Neural cell (in vitro differentiated cells): ENCODE data around the gene ELOVL1. TPM values are rescaled to one million over a fixed set of nuclear protein-coding genes. Genes with fewer than 3 reads are reported as not detected.

ENCODE experiments used
- H2AFZ ChIP-seq: fragments of 200-600, 300-800 bp; sonication (generic), shearing (Covaris generic); 2 replicates; pipeline ENCODE4 v1.6.0; 2014; ENCODE audit warnings: low read depth, mild to moderate bottlenecking, antibody characterized with exemption, low read length, moderate library complexity
- H3F3A ChIP-seq: fragments of 200-600 bp; shearing (Covaris generic); 2 replicates; pipeline ENCODE4 v1.6.1; 2016; ENCODE audit warnings: mild to moderate bottlenecking, moderate library complexity, mixed read lengths, antibody characterized with exemption, low read length; ENCODE audit not compliant: insufficient read depth, poor library complexity, severe bottlenecking
- H3K27ac ChIP-seq: fragments of 200-600, 300-800 bp; sonication (generic), shearing (Covaris generic); 2 replicates; pipeline ENCODE4 v1.5.1; 2014; ENCODE audit warnings: mild to moderate bottlenecking, low read length, moderate library complexity
- H3K27me3 ChIP-seq: fragments of 300-800, 200-600 bp; sonication (generic), shearing (Covaris generic); 2 replicates; pipeline ENCODE4 v1.6.0; 2014; ENCODE audit warnings: mild to moderate bottlenecking, low read depth, low read length, moderate library complexity; ENCODE audit not compliant: insufficient read depth
- H3K36me3 ChIP-seq: fragments of 300-800, 200-600 bp; sonication (generic), shearing (Covaris generic); 2 replicates; pipeline ENCODE4 v1.5.1; 2014; ENCODE audit warnings: mild to moderate bottlenecking, antibody characterized with exemption, low read length, moderate library complexity; ENCODE audit not compliant: insufficient read depth
- H3K4me2 ChIP-seq: fragments of 300-800, 200-600 bp; sonication (generic), shearing (Covaris generic); 2 replicates; pipeline ENCODE4 v1.6.0; 2014; ENCODE audit warnings: mild to moderate bottlenecking, low read length
- H3K4me3 ChIP-seq: fragments of 300-800, 200-600 bp; sonication (generic), shearing (Covaris generic); 2 replicates; pipeline ENCODE4 v1.5.1; 2014; ENCODE audit warnings: mild to moderate bottlenecking, low read length, moderate library complexity
- H3K79me2 ChIP-seq: fragments of 200-600 bp; shearing (Covaris generic); replicated peaks from 2 replicates; pipeline ENCODE4 v1.6.0; 2014; ENCODE audit warnings: mild to moderate bottlenecking, low read length, moderate library complexity; ENCODE audit not compliant: insufficient read depth
- H3K9ac ChIP-seq: fragments of 300-800, 200-600 bp; sonication (generic), shearing (Covaris generic); 2 replicates; pipeline ENCODE4 v1.6.1; 2016; ENCODE audit warnings: mild to moderate bottlenecking, low read length, mixed read lengths
- H3K9me2 ChIP-seq: fragments of 200-600 bp; shearing (Covaris generic); 2 replicates; pipeline ENCODE4 v1.6.1; 2016; ENCODE audit warnings: mild to moderate bottlenecking, low read length, mixed read lengths; ENCODE audit not compliant: insufficient read depth
- H3K9me3 ChIP-seq: fragments of 200-600, 300-800 bp; sonication (generic), shearing (Covaris generic); 2 replicates; pipeline ENCODE4 v1.6.1; 2016; ENCODE audit warnings: mild to moderate bottlenecking, mixed run types, low read length, moderate library complexity, mixed read lengths
- H4K20me1 ChIP-seq: fragments of 200-600 bp; shearing (Covaris generic); 2 replicates; pipeline ENCODE4 v1.6.1; 2016; ENCODE audit warnings: mild to moderate bottlenecking, mixed run types; ENCODE audit not compliant: insufficient read depth
- EP300 ChIP-seq: fragments of 450-650 bp; conservative IDR thresholded peaks from 2 replicates; pipeline ENCODE4 v1.6.1; 2014; ENCODE audit warnings: antibody characterized with exemption, mild to moderate bottlenecking, moderate library complexity; ENCODE audit not compliant: poor library complexity, severe bottlenecking
- EZH2 ChIP-seq: fragments of 200-600, 300-800 bp; shearing (Covaris generic), sonication (generic); IDR thresholded peaks from 2 replicates; pipeline ENCODE4 v1.6.1; 2014; ENCODE audit warnings: antibody characterized with exemption, low read length, borderline replicate concordance, mild to moderate bottlenecking; ENCODE audit not compliant: insufficient read depth, poor library complexity, severe bottlenecking
- MXI1 ChIP-seq: fragments of 450-650 bp; conservative IDR thresholded peaks from 2 replicates; pipeline ENCODE4 v1.6.1; 2014; ENCODE audit warnings: antibody characterized with exemption, mild to moderate bottlenecking; ENCODE audit not compliant: poor library complexity, severe bottlenecking
- POLR2AphosphoS5 ChIP-seq: IDR thresholded peaks from 2 replicates; pipeline ENCODE4 v1.6.1; 2012
- RAD21 ChIP-seq: fragments of 450-650 bp; conservative IDR thresholded peaks from 2 replicates; pipeline ENCODE4 v1.6.1; 2014; ENCODE audit warnings: antibody characterized with exemption, mild to moderate bottlenecking, moderate library complexity
- SMC3 ChIP-seq: fragments of 450-650 bp; conservative IDR thresholded peaks from 2 replicates; pipeline ENCODE4 v1.6.1; 2014; ENCODE audit warnings: antibody characterized with exemption, mild to moderate bottlenecking, moderate library complexity; ENCODE audit not compliant: poor library complexity
- TAF1 ChIP-seq: IDR thresholded peaks from 2 replicates; pipeline ENCODE4 v1.6.1; 2012; ENCODE audit warnings: low read depth
- polyA plus RNA-seq: library from polyadenylated mRNA; depleted of rRNA; stranded (reverse); fragments of >200 nt; gene quantifications from 2 replicates; pipeline ENCODE4 v1.2.3, GENCODE V29; 2014
- TF ChIP-seq, protein P1 (sequence below): fragments of 450-650 bp; IDR thresholded peaks from 2 replicates; pipeline ENCODE4 v1.5.1; 2014; ENCODE audit warnings: antibody characterized with exemption, mild to moderate bottlenecking, moderate library complexity; ENCODE audit not compliant: poor library complexity, severe bottlenecking
- TF ChIP-seq, protein P2 (sequence below): IDR thresholded peaks from 2 replicates; pipeline ENCODE4 v1.6.1; 2012; ENCODE audit warnings: borderline replicate concordance

Gene ELOVL1
- polyA plus RNA-seq, 1 donor from 2014 or later: 12.9 TPM

DNA sequence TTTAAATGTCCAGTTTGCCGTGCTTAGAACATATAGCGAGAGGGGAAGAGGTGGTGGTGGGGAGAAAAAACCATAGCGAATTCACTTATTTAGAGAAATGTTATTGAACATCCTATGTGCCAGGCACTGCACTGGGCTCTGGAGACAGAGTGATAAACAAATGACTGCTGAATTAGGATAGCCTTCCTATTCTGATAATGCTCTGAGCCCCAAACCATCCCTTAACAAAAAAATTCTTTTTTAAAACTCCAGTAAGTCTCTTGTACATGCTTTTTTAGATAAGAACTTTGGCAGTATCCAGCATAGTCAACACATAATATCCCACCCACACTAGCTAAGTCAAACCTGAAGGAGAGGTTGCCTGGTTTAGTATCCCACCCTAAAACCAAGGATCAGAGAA is 30.4 kb upstream of the ELOVL1 start:
- H3K79me2 ChIP-seq: peaks cover 3% of the 10 kb centered on the region

DNA sequence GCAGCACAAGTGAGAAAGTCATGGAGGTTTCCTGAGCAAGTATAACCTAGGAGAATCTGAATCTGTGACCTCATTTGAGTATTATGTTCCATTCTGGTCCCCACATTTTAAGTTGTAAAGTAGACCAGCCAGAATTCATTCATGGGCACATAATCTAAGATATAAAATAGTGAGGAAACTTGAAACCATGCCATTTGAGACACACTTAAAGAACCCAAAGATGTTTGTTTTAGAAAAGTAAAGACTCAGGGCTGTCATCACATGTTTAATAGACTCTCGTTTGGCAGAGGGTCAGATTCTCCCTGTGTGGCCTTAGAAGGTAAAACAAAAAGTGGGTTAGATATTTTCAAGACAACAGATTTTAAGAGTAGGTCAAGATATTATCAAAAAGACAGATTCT is 28.2 kb upstream of the ELOVL1 start:
- H3K4me2 ChIP-seq: no peak overlapping the region
- H3K27me3 ChIP-seq: no peaks in the 10 kb centered on the region
- H3F3A ChIP-seq: no peaks in the 10 kb centered on the region
- H3K9me2 ChIP-seq: no peaks in the 10 kb centered on the region
- no peaks in the 10 kb centered on the region for H3K9me3 ChIP-seq
- H4K20me1 ChIP-seq: no peaks in the 10 kb centered on the region
- H3K9ac ChIP-seq: no peak overlapping the region
- H3K27ac ChIP-seq: no peak overlapping the region
- no peak overlapping the region for H3K4me3 ChIP-seq
- no peaks in the 10 kb centered on the region for H3K36me3 ChIP-seq
- H2AFZ ChIP-seq: no peak overlapping the region
- TF ChIP-seq EZH2: no peak
- no peak for TF ChIP-seq RAD21
- TF ChIP-seq POLR2AphosphoS5: no peak
- TF ChIP-seq, protein P1, sequence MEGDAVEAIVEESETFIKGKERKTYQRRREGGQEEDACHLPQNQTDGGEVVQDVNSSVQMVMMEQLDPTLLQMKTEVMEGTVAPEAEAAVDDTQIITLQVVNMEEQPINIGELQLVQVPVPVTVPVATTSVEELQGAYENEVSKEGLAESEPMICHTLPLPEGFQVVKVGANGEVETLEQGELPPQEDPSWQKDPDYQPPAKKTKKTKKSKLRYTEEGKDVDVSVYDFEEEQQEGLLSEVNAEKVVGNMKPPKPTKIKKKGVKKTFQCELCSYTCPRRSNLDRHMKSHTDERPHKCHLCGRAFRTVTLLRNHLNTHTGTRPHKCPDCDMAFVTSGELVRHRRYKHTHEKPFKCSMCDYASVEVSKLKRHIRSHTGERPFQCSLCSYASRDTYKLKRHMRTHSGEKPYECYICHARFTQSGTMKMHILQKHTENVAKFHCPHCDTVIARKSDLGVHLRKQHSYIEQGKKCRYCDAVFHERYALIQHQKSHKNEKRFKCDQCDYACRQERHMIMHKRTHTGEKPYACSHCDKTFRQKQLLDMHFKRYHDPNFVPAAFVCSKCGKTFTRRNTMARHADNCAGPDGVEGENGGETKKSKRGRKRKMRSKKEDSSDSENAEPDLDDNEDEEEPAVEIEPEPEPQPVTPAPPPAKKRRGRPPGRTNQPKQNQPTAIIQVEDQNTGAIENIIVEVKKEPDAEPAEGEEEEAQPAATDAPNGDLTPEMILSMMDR: no peak
- no peak for TF ChIP-seq MXI1
- TF ChIP-seq TAF1: no peak
- no peak for TF ChIP-seq EP300
- TF ChIP-seq SMC3: no peak
- TF ChIP-seq, protein P2, sequence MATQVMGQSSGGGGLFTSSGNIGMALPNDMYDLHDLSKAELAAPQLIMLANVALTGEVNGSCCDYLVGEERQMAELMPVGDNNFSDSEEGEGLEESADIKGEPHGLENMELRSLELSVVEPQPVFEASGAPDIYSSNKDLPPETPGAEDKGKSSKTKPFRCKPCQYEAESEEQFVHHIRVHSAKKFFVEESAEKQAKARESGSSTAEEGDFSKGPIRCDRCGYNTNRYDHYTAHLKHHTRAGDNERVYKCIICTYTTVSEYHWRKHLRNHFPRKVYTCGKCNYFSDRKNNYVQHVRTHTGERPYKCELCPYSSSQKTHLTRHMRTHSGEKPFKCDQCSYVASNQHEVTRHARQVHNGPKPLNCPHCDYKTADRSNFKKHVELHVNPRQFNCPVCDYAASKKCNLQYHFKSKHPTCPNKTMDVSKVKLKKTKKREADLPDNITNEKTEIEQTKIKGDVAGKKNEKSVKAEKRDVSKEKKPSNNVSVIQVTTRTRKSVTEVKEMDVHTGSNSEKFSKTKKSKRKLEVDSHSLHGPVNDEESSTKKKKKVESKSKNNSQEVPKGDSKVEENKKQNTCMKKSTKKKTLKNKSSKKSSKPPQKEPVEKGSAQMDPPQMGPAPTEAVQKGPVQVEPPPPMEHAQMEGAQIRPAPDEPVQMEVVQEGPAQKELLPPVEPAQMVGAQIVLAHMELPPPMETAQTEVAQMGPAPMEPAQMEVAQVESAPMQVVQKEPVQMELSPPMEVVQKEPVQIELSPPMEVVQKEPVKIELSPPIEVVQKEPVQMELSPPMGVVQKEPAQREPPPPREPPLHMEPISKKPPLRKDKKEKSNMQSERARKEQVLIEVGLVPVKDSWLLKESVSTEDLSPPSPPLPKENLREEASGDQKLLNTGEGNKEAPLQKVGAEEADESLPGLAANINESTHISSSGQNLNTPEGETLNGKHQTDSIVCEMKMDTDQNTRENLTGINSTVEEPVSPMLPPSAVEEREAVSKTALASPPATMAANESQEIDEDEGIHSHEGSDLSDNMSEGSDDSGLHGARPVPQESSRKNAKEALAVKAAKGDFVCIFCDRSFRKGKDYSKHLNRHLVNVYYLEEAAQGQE: no peak
- peaks cover 7% of the 10 kb centered on the region for H3K79me2 ChIP-seq

More for the DNA sequence above, 30.4 kb upstream of the ELOVL1 start:
- no peak for TF ChIP-seq POLR2AphosphoS5
- no peak for TF ChIP-seq EZH2
- TF ChIP-seq RAD21: no peak
- TF ChIP-seq TAF1: no peak
- TF ChIP-seq SMC3: no peak
- TF ChIP-seq, protein P2: no peak
- no peak for TF ChIP-seq EP300
- TF ChIP-seq, protein P1: no peak
- TF ChIP-seq MXI1: no peak
- H3K9me2 ChIP-seq: no peaks in the 10 kb centered on the region
- no peak overlapping the region for H2AFZ ChIP-seq
- H3K27ac ChIP-seq: no peak overlapping the region
- no peaks in the 10 kb centered on the region for H3F3A ChIP-seq
- no peaks in the 10 kb centered on the region for H3K27me3 ChIP-seq
- no peaks in the 10 kb centered on the region for H3K36me3 ChIP-seq
- H3K4me3 ChIP-seq: no peak overlapping the region
- H3K4me2 ChIP-seq: no peak overlapping the region
- no peaks in the 10 kb centered on the region for H3K9me3 ChIP-seq
- no peaks in the 10 kb centered on the region for H4K20me1 ChIP-seq
- H3K9ac ChIP-seq: no peak overlapping the region
